HG02884 (cell line): Measurements from ENCODE around the gene DLK1.

Experiments
- ATAC-seq: cut with Tn5 transposase; IDR thresholded peaks from one replicate; pipeline ENCODE4 v1.9.1; 2021; ENCODE audit warnings: mild to moderate bottlenecking, moderate library complexity; ENCODE audit not compliant: unreplicated experiment

The DLK1 gene

GRCh38 chr14:100732766-100733100 is 6.0 kb downstream of the DLK1 start:
- ATAC-seq = no peak

GRCh38 chr14:100733152-100733850 is 6.6 kb downstream of the DLK1 start:
- ATAC-seq = no peak

DNA sequence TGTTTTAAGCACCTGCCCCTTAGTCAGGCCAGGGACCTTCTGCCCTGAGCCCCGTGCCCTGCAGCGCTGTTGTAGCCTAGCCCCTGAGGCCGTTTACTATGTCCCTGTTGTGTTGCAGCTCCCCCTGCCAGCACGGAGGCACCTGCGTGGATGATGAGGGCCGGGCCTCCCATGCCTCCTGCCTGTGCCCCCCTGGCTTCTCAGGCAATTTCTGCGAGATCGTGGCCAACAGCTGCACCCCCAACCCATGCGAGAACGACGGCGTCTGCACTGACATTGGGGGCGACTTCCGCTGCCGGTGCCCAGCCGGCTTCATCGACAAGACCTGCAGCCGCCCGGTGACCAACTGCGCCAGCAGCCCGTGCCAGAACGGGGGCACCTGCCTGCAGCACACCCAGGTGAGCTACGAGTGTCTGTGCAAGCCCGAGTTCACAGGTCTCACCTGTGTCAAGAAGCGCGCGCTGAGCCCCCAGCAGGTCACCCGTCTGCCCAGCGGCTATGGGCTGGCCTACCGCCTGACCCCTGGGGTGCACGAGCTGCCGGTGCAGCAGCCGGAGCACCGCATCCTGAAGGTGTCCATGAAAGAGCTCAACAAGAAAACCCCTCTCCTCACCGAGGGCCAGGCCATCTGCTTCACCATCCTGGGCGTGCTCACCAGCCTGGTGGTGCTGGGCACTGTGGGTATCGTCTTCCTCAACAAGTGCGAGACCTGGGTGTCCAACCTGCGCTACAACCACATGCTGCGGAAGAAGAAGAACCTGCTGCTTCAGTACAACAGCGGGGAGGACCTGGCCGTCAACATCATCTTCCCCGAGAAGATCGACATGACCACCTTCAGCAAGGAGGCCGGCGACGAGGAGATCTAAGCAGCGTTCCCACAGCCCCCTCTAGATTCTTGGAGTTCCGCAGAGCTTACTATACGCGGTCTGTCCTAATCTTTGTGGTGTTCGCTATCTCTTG is 7.6 kb downstream of the DLK1 start:
- no peak for ATAC-seq

- ATAC-seq = no peak
Measured at GRCh38 chr14:100735271-100735670, 8.6 kb downstream of the DLK1 start.

GRCh38 chr14:100736269-100737180 is 9.8 kb downstream of the DLK1 start:
- ATAC-seq = no peak

GRCh38 chr14:100737526-100737925 is 10.8 kb downstream of the DLK1 start:
- ATAC-seq = no peak

GRCh38 chr14:100738269-100738691 is 11.6 kb downstream of the DLK1 start:
- ATAC-seq = no peak

DNA sequence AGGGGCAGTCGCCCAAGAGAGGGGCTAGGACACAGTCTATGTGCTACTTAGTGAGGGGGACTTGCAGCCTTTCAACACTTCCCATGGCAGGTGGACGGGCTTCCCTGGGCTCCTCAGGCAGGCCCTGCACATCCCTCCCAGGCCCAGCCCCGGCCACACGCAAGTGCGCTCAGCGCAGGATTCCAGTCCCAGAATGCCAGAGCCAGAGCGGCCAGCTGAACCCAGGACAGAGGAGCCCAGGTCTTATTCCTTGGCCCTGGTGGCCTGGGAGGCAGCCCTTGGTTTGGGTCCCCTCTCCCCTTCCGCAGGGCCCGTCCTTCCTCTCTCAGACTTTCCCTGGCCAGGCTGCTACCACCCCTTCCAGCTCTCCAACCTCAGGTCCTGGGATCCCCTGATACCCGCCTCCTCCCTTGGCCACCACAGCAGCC is 12.0 kb downstream of the DLK1 start:
- no peak for ATAC-seq

- ATAC-seq = no peak
Measured at GRCh38 chr14:100739306-100739705, 12.6 kb downstream of the DLK1 start.

- no peak for ATAC-seq
Measured at GRCh38 chr14:100740196-100740825, 13.6 kb downstream of the DLK1 start.

- no peak for ATAC-seq
Measured at GRCh38 chr14:100740929-100741328, 14.2 kb downstream of the DLK1 start.

DNA sequence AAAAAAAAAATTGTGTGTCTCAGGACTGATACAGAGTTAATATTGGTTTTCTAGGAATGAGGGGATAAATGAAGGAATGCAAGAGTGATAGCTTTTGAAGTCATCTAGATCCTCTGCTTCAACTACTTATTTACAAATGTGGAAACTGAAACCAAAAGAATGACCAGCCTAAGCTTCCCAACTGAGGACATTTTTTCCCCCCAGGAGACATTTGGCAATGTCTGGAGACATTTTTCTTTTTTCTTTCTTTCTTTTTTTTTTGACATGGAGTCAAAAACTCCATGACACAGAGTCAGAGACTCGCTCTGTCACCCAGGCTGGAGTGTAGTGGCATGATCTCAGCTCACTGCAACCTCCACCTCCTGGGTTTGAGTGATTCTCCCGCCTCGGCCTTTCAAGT is 15.3 kb downstream of the DLK1 start:
- ATAC-seq = no peak

GRCh38 chr14:100746326-100746725 is 19.6 kb downstream of the DLK1 start:
- no peak for ATAC-seq

DNA sequence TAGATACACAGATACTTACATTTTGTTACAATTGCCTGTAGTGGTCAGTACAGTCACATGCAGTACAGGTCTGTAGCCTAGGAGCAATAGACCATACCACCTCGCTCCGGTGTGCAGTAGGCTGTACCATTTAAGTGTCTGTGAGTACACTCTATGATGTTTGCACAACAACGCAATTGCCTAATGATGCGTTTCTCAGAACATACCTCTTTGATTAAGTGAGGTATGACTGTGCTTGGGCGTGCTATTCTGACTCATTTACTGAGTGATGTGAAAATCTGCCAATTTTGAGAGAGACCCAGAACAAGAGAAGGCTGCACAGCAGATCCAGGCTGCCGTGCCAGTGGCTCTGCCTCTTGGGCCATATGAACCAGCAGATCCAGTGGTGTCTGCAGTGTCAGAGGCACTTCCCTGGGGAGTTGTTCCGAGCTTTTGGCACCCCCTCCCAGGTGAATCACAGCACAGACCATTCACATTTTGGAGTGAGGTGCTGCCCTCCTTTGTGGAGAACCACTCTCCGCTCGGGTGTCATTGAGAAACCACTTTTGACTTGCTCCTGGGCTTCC is 20.4 kb downstream of the DLK1 start:
- no peak for ATAC-seq

GRCh38 chr14:100747736-100748135 is 21.0 kb downstream of the DLK1 start:
- ATAC-seq = no peak

DNA sequence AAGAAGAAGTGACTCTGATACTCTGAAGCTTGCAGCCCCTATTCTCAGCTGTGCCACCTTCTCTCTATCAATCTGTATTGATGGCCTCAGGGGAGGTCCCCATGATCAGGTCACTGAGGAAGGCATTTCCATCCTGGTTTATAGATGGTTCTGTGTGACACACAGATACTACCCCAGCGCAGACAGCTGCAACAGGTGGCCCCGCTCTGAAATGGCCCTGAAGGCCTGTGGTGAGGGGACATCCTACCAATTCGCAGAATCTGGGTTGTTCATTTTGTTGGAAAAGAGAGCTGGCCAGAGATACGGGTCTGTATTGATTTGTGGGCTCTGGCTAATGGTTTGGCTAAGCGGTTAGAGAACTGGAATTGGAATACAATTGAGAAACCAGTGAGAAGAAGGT is 21.7 kb downstream of the DLK1 start:
- no peak for ATAC-seq

- no peak for ATAC-seq
Measured at GRCh38 chr14:100748944-100749343, 22.3 kb downstream of the DLK1 start.

GRCh38 chr14:100749967-100750597 is 23.4 kb downstream of the DLK1 start:
- no peak for ATAC-seq

DNA sequence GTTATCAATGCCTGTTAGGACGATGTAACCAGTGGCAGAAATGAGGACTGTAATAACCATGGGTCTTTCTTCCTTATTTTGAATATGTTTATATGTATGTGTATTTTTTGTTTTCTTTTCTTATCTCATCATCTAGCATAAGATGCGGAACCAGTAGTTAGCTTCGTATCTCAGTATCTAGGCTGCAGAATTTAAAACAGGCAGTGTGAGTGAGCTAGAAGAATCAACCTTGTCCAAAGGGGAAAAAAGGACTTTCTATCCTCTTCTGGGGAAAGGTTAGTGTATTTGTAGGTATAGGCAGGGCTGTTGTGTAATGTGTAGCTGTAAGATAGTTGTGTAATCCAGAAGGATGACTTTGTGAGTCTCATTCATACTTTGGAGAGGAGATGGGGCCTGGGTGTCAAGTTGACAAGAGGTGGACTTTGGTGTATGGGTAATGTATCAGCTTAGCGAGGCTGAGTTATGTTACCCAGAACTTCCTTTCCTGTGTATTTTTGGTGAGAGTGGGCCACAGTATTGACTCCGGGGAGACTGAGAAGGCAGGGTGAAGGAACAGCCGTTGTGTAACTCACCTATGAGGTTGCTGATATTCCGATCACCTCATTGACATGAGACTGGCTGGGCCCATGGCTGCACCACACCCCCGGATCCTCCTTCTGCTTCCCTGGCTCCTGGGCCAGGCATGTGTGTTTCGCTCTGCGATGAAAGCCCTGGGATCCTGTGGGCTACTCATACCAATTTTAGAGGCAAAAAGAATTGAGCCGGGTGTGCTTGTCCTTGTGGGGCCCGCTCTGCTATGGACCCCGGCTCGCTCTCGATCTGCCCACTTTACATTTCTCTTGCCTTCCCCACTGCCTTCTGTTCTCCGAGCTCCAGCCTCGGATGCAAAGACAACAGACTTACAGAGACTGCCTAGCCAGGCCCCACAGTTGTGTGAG is 24.3 kb downstream of the DLK1 start:
- no peak for ATAC-seq
